GF-D8 (cell line): ENCODE measurements around the gene LSM2.

ENCODE experiments used
- DNase-seq: peaks from one replicate; lab custom pipeline; 2025; lab: John Stamatoyannopoulos, UW

LSM2 gene

GRCh38 chr6:31750411-31751022, 56.2 kb downstream of the LSM2 start:
- DNase-seq = no peak

GRCh38 chr6:31749301-31750036, 57.3 kb downstream of the LSM2 start:
- DNase-seq = no peak
